ENCODE measurements around the gene MERTK. TPM values are rescaled to one million over a fixed set of nuclear protein-coding genes. Genes with fewer than 3 reads are reported as not detected.

Gene MERTK
- total RNA-seq, 2 donors from 2014 or later, result 47.1 to 69.9 TPM

- Histone ChIP-seq H3K9me3 (no peaks in the 10 kb centered on the region), H3K4me3 (no peak overlapping the region), H3K36me3 (peaks cover 44% of the 10 kb centered on the region), H3K27me3 (replicated peaks; ENCODE audit: insufficient read depth) (no peaks in the 10 kb centered on the region), H3K27ac (no peak overlapping the region), H3K4me1 (ENCODE audit: control insufficient read depth in 1 of 2, low read depth in 2 of 2) (peaks cover 0 to 16% of the 10 kb centered on the region in 2 donors)
- no peak for DNase-seq (ENCODE audit: low spot score)
- TF ChIP-seq CTCF (IDR thresholded peaks at IDR 0.05), result no peak
- ATAC-seq (ENCODE audit: insufficient number of reproducible peaks, low FRiP score, low read depth), result no peak
These were observed 112.3 kb downstream of the MERTK start for GRCh38 chr2:112010751-112011150.

GRCh38 chr2:112012556-112012955 lies 114.1 kb downstream of the MERTK start:
- Histone ChIP-seq H3K36me3 (peaks cover 38% of the 10 kb centered on the region), H3K27me3 (replicated peaks; ENCODE audit: insufficient read depth) (no peaks in the 10 kb centered on the region), H3K4me3 (no peak overlapping the region), H3K9me3 (no peaks in the 10 kb centered on the region), H3K27ac (no peak overlapping the region), H3K4me1 (ENCODE audit: control insufficient read depth in 1 of 2, low read depth in 2 of 2) (peaks cover 0 to 9% of the 10 kb centered on the region in 2 donors)
- DNase-seq (ENCODE audit: low spot score) (no peak), ATAC-seq (ENCODE audit: insufficient number of reproducible peaks, low FRiP score, low read depth) (no peak)
- TF ChIP-seq CTCF (IDR thresholded peaks at IDR 0.05), result no peak

- Histone ChIP-seq H3K36me3 (peaks cover 16% of the 10 kb centered on the region), H3K27ac (no peak overlapping the region), H3K4me1 (ENCODE audit: control insufficient read depth in 1 of 2, low read depth in 2 of 2) (peaks cover 0 to 9% of the 10 kb centered on the region in 2 donors), H3K27me3 (replicated peaks; ENCODE audit: insufficient read depth) (no peaks in the 10 kb centered on the region), H3K9me3 (no peaks in the 10 kb centered on the region), H3K4me3 (no peak overlapping the region)
- no peak for TF ChIP-seq CTCF (IDR thresholded peaks at IDR 0.05)
- ATAC-seq (ENCODE audit: insufficient number of reproducible peaks, low FRiP score, low read depth), result no peak
- no peak for DNase-seq (ENCODE audit: low spot score)
These were observed 120.4 kb downstream of the MERTK start for GRCh38 chr2:112018846-112019245.

GRCh38 chr2:112019569-112019982 lies 121.2 kb downstream of the MERTK start:
- H3K9me3 ChIP-seq, result no peaks in the 10 kb centered on the region
- H3K27me3 ChIP-seq (replicated peaks; ENCODE audit: insufficient read depth), result no peaks in the 10 kb centered on the region
- TF ChIP-seq CTCF (IDR thresholded peaks at IDR 0.05), result no peak
- no peak overlapping the region for H3K27ac ChIP-seq
- no peak overlapping the region for H3K4me3 ChIP-seq
- peaks cover 16% of the 10 kb centered on the region for H3K36me3 ChIP-seq
- DNase-seq (ENCODE audit: low spot score), result no peak
- ATAC-seq (ENCODE audit: insufficient number of reproducible peaks, low FRiP score, low read depth), result no peak
- H3K4me1 ChIP-seq (ENCODE audit: control insufficient read depth in 1 of 2, low read depth in 2 of 2), result peaks cover 0 to 9% of the 10 kb centered on the region in 2 donors

- Histone ChIP-seq H3K4me3 (no peak overlapping the region), H3K9me3 (no peaks in the 10 kb centered on the region), H3K27me3 (replicated peaks; ENCODE audit: insufficient read depth) (no peaks in the 10 kb centered on the region), H3K27ac (no peak overlapping the region), H3K4me1 (ENCODE audit: control insufficient read depth in 1 of 2, low read depth in 2 of 2) (peaks cover 0 to 2% of the 10 kb centered on the region in 2 donors), H3K36me3 (peaks cover 22% of the 10 kb centered on the region)
- DNase-seq (ENCODE audit: low spot score) (no peak), ATAC-seq (ENCODE audit: insufficient number of reproducible peaks, low FRiP score, low read depth) (no peak)
- no peak for TF ChIP-seq CTCF (IDR thresholded peaks at IDR 0.05)
These were observed 122.2 kb downstream of the MERTK start for GRCh38 chr2:112020561-112020960.

Data from thoracic aorta (tissue), 2 donors.